Purkinje cell (primary cell): ENCODE results near the gene CLASP1. TPM values are rescaled to one million over a fixed set of nuclear protein-coding genes. Genes with fewer than 3 reads are reported as not detected.

Experiments used
- polyA plus RNA-seq: library from polyadenylated mRNA; unstranded; fragments of >200 nt; fragmentation: Nextera tagmentation; gene quantifications from 2 replicates; pipeline ENCODE4 v1.2.1, GENCODE V29; 2014

Gene CLASP1
- 210 and 282 TPM in 2 replicates for polyA plus RNA-seq

DNA sequence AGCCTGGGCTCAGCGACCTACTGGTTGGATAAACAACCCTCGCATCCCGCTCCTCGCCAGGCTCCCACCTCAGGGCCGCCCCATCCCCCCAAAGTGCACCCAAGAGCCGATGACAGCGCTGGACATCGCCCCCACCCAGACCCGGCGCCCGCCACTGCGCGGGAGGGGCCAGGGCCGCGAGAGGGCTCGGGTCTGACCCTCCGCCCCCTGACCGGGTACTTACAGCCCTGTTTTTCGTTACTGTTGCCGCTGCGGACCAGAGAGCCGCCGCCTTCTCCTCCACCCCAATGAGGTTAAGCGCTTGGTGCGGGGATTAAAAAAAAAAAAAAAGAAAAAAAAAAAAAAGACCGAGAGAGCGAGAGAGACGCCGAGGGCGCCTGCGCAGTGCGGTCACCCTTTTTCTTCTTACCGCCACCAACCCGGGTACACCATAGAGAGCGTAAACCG, at the start of gene CLASP1:
CLASP1 (minus strand) TSS at position 314 of the 447 bp plus-strand sequence. CDS start 43,567 bp downstream, outside the sequence.

Other genes starting within 250 kb of the CLASP1 start
- gene RNU4ATAC, start 118.6 kb downstream of the CLASP1 start, polyA plus RNA-seq, result not detected in 2 replicates
- 51.7 and 89.6 TPM in 2 replicates for gene NIFK, start 87.4 kb upstream of the CLASP1 start, polyA plus RNA-seq
- 33.7 and 38.7 TPM in 2 replicates for gene TSN, start 106.2 kb upstream of the CLASP1 start, polyA plus RNA-seq